AG04450 (cell line): ENCODE results near the gene SPATA19. TPM values are rescaled to one million over a fixed set of nuclear protein-coding genes. Genes with fewer than 3 reads are reported as not detected.

Experiments used
- CTCF ChIA-PET: fragments of 300-600, 350-600 bp; formaldehyde crosslinking; extraction: SDS; loops from one replicate; lab custom pipeline; 2022; ENCODE audit warnings: antibody characterized with exemption, inconsistent platforms; lab: Charles Lee
- POLR2A ChIA-PET: fragments of 350-600 bp; formaldehyde crosslinking; extraction: SDS; loops from one replicate; lab custom pipeline; 2021; ENCODE audit warnings: antibody characterized with exemption, inconsistent platforms; lab: Yijun Ruan, JAX
- DNase-seq: peaks from one replicate; pipeline ENCODE4 v3.0.0-alpha.2; 2011; ENCODE audit warnings: low read depth, low spot score
- H3K27ac ChIP-seq: one replicate; pipeline ENCODE4 v1.5.1; 2012; ENCODE audit warnings: low read depth, low read length, control low read depth
- H3K27me3 ChIP-seq: one replicate; pipeline ENCODE4 v1.6.0; 2012; ENCODE audit warnings: low read length; ENCODE audit not compliant: control insufficient read depth, insufficient read depth
- H3K4me3 ChIP-seq: 2 replicates; pipeline ENCODE4 v1.5.1; 2011; ENCODE audit warnings: mild to moderate bottlenecking, low read depth, low read length, control low read depth
- H3K9me3 ChIP-seq: 2 replicates; pipeline ENCODE4 v1.5.1; 2012; ENCODE audit warnings: low read length; ENCODE audit not compliant: control insufficient read depth, insufficient read depth
- CTCF ChIP-seq: IDR thresholded peaks from 2 replicates; pipeline ENCODE4 v1.5.1; 2011; ENCODE audit warnings: low read depth, low read length, control low read depth, inconsistent platforms
- polyA plus RNA-seq: library from polyadenylated mRNA; depleted of rRNA; stranded (reverse); fragments of >200 nt; gene quantifications from 2 replicates; pipeline ENCODE4 v1.2.3, GENCODE V29; 2011

Gene SPATA19
- polyA plus RNA-seq, 1 experiment: not detected

- H3K27ac ChIP-seq: no peak overlapping the region
- H3K4me3 ChIP-seq: no peak overlapping the region
- no peak for TF ChIP-seq CTCF
- ChIA-PET CTCF (no interaction called here), POLR2A (no interaction called here)
- H3K27me3 ChIP-seq: no peaks in the 10 kb centered on the region
- peaks cover 69% of the 10 kb centered on the region for H3K9me3 ChIP-seq
- DNase-seq: no peak
Measured at GRCh38 chr11:133832991-133833897, 12.1 kb downstream of the SPATA19 start.

GRCh38 chr11:133832096-133832990, 13.0 kb downstream of the SPATA19 start:
- no peak for TF ChIP-seq CTCF
- Histone ChIP-seq H3K9me3 (peaks cover 73% of the 10 kb centered on the region), H3K4me3 (no peak overlapping the region), H3K27me3 (no peaks in the 10 kb centered on the region), H3K27ac (no peak overlapping the region)
- ChIA-PET CTCF (no interaction called here), POLR2A (no interaction called here)
- DNase-seq: no peak

- Histone ChIP-seq H3K9me3 (peaks cover 73% of the 10 kb centered on the region), H3K27ac (no peak overlapping the region), H3K27me3 (no peaks in the 10 kb centered on the region), H3K4me3 (no peak overlapping the region)
- no peak for TF ChIP-seq CTCF
- ChIA-PET CTCF (no interaction called here), POLR2A (no interaction called here)
- no peak for DNase-seq
Measured at GRCh38 chr11:133830931-133831907, 14.1 kb downstream of the SPATA19 start.

GRCh38 chr11:133829566-133829965, 15.7 kb downstream of the SPATA19 start:
- ChIA-PET CTCF (no interaction called here), POLR2A (no interaction called here)
- DNase-seq: no peak
- Histone ChIP-seq H3K4me3 (no peak overlapping the region), H3K27me3 (no peaks in the 10 kb centered on the region), H3K9me3 (peaks cover 69% of the 10 kb centered on the region), H3K27ac (no peak overlapping the region)
- TF ChIP-seq CTCF: no peak
